GM19468 (cell line): ENCODE data around the gene KISS1R.

Source experiments
- ATAC-seq: cut with Tn5 transposase; IDR thresholded peaks from one replicate; pipeline ENCODE4 v1.9.1; 2021; ENCODE audit warnings: mild to moderate bottlenecking, moderate library complexity, moderate number of reproducible peaks; ENCODE audit not compliant: unreplicated experiment; ENCODE audit errors: extremely low read depth

Gene KISS1R

GRCh38 chr19:899336-900042 is 17.6 kb upstream of the KISS1R start:
- no peak for ATAC-seq

GRCh38 chr19:900043-900301 is 17.2 kb upstream of the KISS1R start:
- no peak for ATAC-seq

GRCh38 chr19:900302-901111 is 16.6 kb upstream of the KISS1R start:
- ATAC-seq, result no peak

DNA sequence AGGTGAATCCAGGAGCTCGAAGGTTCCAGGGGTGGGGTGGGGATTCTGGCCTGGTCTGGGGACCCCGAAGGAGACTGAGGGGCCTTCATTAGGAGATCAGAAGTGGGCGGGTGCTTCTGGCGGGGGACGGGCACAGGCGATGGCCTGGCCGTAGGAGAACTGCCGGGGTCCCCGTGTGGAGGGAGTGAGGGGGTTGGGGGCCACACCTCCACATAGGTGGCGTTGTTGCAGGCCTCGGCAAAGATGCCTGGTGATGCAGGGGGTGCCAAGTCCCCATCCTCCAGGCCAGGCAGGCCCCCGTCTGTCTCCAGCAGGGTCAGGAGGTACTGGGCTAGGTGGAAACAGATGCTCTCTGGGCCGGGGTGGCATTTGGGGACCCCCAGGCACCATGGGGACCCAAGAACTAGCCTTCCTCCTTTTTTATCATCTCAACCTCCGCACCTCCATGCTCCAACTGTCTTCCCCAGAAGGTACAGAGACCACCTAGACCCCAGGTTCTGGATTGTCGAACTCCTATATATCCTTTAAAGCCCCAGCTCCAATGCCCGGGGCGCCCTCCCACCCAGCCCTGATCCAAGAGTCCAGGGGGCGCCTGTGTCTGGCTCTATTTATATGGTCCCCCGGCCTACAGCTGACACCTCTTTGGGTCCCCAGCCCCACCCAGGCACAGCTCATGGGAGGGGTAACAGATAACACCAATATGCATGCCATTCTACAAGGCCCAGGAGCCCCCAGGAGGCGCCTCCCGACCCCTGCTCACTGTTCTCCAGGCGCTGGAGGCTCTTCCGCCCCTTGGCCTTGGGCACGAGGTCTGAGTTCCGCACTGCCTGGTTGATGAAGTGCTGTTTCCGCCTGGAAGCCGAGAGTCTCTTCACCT is 15.7 kb upstream of the KISS1R start:
- ATAC-seq, result no peak

DNA sequence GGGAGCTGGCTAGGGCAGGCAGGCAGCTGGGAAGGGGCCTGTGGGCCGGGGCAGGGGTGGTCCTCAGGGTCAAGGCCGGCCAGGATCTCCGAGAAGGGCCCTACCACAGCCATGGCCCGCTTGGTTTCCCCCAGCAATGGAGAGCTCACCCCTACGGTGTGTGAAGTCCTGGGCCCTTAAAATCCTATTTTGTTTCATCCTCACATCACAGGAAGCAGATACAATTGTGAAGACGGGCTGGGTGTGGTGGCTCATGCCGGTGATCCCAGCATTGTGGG is 15.1 kb upstream of the KISS1R start:
- ATAC-seq, result no peak

- ATAC-seq, result no peak
Observed at GRCh38 chr19:902446-903226, 14.5 kb upstream of the KISS1R start.

DNA sequence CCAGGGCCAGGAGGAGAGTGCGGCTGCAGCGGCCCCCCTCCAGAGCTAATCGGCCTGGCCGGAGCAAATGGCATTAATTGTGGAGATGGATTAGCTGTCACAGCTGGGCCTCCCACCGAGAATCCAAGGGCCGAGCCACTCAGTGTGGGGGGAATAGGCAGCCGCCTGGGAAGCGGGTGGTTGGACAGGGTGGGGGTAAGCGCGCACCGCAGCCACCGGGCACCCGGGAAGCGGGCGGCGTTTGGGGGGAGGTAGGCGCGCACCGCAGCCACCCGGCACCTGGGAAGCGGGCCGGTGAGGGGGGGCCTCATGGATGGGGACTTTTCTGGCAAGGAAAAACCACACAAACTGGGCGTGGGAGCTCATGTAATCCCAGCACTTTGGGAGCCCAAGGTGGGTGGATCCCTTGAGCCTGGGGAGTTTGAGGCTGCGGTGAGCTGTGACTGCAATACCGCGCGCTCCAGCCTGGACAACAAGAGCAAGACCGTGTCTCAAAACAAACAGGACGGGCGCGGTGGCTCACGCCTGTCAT is 13.8 kb upstream of the KISS1R start:
- no peak for ATAC-seq

- ATAC-seq, result no peak
Observed at GRCh38 chr19:904545-904944, 12.6 kb upstream of the KISS1R start.

GRCh38 chr19:906480-906879 is 10.7 kb upstream of the KISS1R start:
- ATAC-seq, result no peak

GRCh38 chr19:907183-907853 is 9.8 kb upstream of the KISS1R start:
- ATAC-seq, result no peak

DNA sequence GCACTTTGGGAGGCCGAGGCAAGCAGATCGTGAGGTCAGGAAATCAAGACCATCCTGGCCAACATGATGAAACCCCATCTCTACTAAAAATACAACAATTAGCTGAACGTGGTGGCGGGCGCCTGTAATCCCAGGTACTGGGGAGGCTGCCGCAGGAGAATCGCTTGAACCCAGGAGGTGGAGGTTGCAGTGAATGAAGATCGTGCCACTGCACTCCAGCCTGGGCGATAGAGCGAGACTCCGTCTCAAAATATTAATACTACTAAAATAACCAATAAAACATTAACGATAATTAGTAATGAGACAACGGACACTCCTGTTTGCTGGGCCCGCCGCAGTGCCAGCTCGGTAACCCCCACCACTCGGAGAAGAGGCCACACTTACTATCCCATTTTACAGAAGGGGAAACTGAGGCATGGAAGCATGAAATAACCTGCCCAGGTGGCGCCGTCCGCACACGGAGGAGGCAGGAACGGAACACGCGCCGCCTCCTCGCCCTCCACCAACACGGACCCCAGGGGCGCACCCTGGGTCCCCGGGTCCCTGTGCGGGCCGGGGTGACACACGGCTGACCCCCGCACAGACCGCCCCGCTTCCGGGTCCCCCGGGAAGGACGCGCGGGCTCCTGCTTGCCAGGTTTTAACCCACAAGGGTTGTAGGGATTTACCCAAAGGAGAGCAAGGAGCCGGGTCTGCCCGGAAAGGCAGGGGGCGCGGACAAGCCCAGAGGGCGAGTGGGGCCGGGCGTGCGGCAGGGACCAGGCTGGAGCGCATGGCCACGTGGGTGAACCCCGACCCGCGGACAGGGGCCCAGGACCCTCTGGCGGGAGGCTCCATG is 5.7 kb upstream of the KISS1R start:
- ATAC-seq, result no peak

DNA sequence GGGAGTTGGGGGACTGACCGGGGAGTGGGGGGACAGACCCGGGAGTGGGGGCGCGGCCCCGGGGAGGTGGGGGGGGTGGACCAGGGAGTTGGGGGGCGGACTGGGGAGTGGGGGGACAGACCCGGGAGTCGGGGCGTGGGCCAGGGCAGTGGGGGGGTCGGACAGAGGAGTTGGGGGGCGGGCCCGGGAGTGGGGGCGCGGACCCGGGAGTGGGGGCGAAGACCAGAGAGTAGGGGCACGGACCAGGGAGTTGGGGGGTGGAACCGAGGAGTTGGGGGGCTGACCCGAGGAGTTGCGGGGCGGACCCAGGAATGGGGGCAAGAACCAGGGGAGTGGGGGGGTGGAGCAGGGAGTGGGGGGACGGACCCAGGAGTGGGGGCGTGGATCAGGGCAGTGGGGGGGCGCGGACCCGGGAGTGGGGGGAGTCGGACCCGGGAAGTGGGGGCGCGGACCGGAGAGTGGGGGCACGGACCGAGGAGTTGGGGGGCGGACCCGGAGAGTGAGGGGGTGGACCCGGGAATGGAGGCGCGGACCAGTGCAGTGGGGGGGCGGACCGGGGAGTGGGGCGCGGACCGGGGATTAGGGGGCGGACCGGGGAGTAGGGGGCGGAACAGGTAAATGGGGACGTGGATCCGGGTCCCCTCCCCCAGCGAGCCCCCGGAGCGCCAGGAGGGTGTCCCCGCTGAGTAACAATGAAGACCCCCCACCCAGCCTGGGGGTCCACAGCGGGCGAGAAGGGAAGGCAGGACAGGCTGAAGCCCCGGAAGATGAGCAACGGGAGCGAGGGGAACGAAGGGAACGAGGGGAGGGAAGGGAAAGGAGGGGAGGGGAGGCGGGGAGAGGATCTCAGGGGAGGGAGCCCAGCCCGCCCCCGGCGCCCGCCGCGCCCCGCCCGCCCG is 4.7 kb upstream of the KISS1R start:
- no peak for ATAC-seq

DNA sequence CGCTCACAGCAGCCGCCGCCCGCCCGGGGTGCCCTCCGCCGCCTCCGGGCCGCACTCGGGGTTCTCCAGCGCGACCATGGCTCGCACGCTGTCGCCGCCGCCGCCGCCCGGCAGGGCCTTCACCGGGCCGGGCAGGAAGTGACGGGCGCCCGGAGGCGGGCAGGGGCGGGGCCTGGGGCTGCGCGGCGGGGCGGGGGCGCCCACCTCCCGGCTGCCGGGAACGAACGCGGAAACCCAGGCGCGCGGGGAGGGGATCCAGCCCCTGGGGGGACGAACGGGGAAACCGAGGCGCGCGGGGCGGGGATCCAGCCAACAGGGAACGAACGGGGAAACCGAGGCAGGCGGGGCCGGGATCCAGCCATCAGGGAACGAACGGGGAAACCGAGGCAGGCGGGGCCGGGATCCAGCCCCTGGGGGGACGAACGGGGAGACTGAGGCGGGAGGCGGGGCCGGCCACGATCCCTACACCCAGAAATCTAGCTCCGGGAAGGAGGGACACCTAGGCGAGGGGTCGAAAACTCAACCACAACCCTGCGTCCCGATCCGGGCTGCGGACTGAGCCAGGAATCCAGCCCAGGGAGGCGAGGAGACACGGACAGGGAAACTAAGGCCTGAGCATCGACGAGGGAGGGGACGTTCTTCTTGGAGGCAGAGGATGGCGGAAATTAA is 3.9 kb upstream of the KISS1R start, which contains the start of gene R3HDM4:
TSS of gene R3HDM4 (minus strand) at position 140 of the 669 bp plus-strand sequence. CDS start at position 78, 62 bp downstream.
- no peak for ATAC-seq

- no peak for ATAC-seq
Observed at GRCh38 chr19:916645-917322, 349 bp upstream of the KISS1R start.

- no peak for ATAC-seq
Observed at GRCh38 chr19:918152-918437, 962 bp downstream of the KISS1R start.

- ATAC-seq, result no peak
Observed at GRCh38 chr19:918481-919198, 1.5 kb downstream of the KISS1R start.
